Jurkat, Clone E6-1 (cell line): ENCODE measurements around the gene PCBD2.
A peak's percentile ranks its signal among the peaks of the same experiment; 100 is the strongest.
"Not testable (repeated sequence)": the region's sequence is repeated elsewhere in the genome, so short reads cannot be mapped to it uniquely, and the experiment has no call there.

ENCODE experiments used
- DNase-seq: peaks from one replicate; pipeline ENCODE4 v3.0.0-alpha.2; 2011; ENCODE audit warnings: low read depth, low spot score
- H3K4me3 ChIP-seq: 2 replicates; pipeline ENCODE4 v1.5.1; 2011; ENCODE audit warnings: mild to moderate bottlenecking, low read length, control low read depth, moderate library complexity

PCBD2 gene

DNA sequence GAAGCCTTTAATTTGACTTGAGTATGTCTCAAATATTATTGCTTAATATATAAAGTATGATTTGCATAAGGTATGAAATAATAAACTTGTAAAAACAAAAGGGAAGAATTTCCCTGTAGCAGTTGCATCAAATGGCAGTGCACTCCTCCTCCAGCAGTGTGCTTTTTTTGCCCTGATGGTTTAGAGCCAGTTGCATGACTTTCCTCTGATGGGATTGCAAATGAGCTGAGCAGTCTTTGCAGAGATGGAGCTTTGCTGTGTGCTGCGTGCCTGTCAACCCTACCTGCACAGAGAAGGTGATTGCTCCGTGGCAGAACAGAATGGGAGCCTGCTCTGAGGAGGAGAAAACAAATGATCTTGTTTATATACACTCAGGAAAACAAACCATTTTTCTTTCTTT, 40.1 kb downstream of the PCBD2 start:
- no peak overlapping the region for H3K4me3 ChIP-seq
- DNase-seq: no peak

DNA sequence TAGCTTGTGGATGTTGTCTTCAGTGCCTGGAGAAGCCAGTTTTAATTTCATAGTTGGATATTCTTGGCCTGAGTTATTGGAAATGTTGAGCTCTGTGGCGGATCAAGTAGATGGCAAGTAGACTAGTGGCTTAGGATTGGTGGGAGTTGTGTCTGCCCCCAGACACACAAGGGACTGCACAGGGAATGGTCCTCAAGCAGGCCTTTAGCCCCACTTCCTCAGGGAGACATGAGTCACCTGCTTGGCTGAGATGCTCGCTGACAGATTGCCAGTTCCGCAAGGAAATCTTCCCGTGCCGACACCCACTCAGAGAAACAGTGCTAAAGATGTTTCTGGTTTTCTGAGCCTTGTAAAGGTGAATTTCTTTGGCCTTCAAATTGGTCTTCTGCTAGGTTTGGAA, 44.0 kb downstream of the PCBD2 start:
- DNase-seq: no peak
- H3K4me3 ChIP-seq: no peak overlapping the region

DNA sequence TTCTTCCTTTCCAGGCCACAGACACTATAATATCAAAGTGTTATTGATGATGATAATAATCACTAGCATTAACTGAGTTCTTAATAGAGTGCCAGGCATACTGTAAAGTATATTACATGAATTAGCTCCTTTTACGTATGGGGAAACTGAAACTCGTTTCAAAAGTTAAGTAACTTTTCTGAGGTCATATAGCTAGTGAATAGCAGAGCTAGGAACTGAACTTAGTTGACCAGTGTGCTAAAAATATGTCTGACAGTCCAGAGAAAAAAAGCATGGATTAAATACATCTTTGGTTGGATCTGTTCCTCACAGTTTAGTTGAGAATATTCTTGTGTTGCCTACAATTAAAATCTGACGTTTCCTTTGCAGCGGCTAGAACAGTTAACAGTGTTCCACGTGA, 44.4 kb downstream of the PCBD2 start:
- DNase-seq: no peak
- H3K4me3 ChIP-seq: no peak overlapping the region

DNA sequence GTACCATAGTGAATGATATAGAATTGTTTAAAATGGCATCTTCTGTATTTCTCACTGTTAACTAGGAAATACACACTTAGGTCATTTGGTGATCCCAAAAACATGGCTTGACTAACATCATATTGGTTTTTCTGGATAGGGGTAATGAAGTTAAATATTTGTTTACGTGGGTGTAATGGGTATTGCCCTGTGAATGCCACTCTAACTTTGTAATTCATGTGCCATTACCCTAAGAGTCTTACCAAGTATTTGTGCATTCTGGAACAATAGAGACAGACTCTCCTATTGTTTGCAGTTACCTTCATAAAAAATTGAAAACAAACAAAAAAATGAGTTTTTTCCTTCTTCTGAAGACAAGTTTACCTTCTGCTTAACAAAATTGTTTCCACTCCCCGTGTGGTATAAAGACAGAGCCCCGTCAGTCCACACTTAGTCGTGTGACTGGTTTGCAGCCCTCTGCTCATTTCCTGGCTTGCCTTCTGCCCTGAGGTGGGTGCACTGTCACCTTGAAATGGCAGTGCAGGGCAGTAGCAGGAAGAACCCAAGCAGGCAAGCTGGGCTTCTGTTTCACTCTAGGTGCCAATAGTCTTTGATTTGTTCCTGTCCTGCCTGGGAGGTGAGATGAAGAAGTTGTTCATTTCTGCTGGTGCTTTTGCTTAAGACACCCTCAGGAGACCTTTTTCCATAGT, 53.1 kb downstream of the PCBD2 start:
- H3K4me3 ChIP-seq: no peak overlapping the region
- no peak for DNase-seq

DNA sequence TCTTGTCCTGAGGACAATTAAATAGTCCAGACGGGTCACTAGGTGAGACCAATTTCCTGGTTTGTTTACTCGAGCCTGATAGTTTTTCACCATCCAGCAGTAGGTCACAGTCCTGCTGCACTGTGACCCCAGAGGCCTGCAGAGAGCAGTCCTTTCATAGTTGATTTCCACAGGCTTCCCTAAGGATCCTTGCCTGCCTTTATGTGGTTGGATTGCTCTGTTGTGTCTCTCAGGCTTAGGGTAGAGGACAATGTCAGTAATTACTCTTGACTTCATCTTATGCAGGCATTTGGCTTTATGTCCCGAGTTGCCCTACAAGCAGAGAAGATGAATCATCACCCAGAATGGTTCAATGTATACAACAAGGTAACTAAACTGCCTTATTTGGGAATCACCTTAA, 53.8 kb downstream of the PCBD2 start:
- H3K4me3 ChIP-seq: no peak overlapping the region
- no peak for DNase-seq

DNA sequence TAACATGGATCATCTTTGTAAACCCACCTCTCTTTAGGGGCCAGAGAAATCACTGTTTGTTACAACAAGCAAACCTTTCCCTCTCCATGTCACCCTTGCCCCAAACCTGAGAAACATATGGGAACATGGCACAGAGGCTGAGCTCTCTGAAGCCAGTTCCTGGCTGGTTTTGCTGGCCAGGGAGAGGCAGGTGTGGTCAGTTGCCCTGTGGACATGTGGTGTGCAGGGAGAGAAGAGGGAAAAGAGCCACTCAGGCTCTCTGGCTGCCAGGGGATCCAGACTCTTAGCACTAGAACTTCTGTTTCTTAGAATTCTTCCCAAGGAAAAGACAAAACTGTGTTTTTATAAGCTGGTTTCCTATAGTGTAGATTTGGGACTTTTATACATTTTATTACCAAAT, 58.2 kb downstream of the PCBD2 start:
- H3K4me3 ChIP-seq: no peak overlapping the region
- no peak for DNase-seq

DNA sequence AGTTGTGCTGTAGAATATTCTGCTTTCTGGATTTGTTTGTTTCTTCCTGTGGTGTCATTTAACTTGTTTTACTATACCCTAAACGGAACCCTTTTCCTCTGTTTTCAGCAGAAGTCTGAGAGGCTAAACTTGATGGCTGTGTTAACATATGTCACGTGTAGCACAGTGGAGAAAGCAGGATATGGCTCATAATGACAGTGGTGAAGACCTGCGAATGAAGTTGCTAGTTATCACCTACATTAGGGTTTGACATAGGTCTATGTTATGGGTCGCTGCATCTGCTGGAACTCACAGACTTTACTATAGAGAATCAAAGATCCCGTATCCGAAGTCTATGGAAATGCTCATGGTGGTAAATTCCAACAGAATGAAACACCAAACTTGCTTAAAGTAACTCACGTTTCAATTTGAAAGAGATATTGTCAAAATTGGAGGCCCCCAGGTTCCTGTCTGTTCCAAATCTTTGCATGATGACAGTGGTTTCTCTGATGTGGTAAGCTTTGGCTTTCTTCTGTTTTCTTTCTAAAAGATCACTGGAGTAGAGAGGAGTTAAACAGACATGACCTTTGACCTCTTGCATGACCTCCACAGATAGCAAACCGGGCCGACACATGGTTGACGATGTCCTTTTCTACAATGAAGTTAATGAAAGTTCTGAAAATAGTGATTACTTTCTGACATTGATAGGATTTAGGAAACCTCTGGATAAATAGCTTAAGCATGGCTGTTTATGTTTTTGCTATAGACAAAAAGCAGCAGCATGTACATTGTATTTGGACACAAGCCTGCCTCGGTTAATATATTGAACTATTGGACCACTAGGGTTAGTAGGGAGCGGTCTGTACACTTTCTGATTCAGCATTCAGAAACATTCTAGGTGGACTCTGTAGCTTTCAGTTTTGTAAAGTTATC, 59.7 kb downstream of the PCBD2 start:
- DNase-seq: peak; percentile 80
- no peak overlapping the region for H3K4me3 ChIP-seq

DNA sequence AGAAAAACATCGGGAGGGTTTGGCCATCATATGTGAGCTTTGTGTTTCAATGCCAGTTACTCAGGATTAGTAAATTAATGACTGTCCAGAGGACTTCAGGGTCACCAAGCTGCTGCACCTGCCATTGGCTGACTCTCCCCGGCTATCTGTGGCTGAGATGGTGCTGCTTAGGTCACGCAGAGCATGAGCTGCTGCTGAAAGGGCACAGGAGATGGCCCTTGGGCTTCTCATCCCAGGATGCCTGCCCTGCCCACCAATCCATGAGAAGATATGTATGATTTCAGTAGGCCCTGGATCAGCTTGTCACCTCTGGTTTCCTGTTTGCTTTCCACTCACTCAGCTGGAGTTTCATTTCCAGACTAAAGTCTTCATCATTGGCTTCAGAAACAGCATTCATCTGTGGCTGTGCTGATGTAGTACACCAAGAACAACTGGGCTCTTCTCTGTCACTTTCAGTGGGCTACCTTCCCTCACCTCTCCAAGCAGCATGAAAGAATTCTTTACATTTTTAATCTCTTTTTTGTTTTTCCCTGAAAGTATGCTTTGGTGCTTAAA, 60.4 kb downstream of the PCBD2 start:
- DNase-seq: no peak
- no peak overlapping the region for H3K4me3 ChIP-seq

DNA sequence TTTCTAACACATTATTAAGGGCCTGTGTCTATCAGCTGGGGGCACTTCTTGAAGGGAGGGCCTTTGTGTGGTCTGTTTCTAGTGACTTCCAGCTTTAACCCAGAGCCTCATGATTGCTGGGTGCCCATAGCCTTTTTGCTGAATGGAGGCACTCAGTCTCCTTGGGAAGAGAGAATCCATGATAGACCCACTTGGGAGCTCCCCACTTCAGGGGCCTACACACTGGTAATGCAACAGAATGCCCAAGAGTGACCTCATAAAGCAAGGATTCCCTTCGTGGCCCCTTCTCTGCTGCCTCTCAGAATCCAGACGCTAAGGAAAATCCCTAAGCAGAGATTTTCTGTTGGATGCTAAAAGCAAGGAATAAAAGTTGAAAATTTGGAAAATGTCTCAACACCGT, 62.7 kb downstream of the PCBD2 start, which contains the start of gene CATSPER3:
TSS of gene CATSPER3 (plus strand) at position 301 of the 400 bp plus-strand sequence. CDS start at position 386, 85 bp downstream.
- no peak within 1 kb of the TSS for H3K4me3 ChIP-seq
- DNase-seq: no peak

DNA sequence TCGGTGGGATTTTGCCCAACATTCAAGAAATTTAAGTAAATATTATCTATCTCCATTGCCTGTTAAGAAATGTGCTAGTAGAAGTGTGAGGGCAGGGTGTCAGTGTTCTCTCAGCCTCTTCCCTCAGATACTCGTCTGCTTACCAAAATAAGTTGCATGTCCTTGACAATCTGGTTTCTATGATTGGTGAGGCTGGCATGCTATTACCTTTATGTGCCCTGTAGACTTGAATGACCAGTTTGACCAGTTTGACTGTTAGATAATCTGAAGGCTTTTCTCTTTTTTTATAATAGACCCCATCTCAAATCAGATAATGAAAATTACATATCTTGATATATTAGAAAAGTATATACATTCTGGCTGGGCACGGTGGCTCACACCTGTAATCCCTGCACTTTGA, 63.1 kb downstream of the PCBD2 start:
- no peak for DNase-seq
- no peak overlapping the region for H3K4me3 ChIP-seq

DNA sequence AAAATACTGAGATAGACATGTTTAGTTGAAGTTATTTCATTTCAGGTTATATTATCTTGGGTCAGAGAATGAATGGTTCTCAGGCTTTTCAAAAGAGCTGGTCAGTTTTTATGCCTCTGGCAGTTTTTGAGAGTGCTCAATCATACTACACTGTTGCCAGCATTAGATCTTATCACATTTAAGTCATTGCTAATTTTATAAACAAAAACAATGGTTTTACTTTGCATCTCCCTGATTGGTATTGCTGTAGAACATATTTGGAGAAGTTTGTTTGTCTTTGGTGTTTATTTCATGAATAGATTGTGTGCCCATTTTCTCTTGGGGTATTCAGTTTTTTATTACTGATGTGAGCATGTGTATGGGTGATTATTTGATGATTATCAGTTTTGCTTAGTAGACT, 64.2 kb downstream of the PCBD2 start:
- DNase-seq: no peak
- H3K4me3 ChIP-seq: no peak overlapping the region

DNA sequence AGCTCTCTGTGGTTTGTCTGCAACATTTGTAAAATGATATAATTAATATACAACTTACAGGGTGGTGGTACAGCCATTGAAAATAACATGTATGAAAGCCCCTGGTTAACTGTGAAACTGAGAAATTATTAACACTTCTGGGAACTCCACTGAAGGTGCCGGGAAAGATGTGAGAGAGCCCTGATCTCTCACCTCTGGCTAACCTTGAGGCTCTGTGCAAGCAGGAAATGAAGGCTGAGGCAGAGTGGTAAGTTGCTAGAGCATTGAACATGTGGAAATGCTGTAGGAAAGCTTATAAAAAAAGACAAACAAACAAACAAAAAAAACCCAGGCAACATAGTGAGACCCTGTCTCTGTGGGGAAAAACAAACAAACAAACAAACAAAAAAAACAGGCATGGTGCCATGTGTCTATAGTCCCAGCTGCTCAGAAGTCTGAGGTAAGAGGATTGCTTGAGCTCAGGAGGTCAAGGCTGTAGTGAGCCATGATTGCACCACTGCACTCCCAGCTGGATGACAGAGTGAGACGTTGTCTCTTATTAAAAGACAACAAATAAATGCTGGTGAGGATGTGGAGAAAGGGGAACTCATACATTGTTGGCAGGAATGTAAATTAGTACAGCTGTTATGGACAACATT, 70.3 kb downstream of the PCBD2 start:
- no peak overlapping the region for H3K4me3 ChIP-seq
- DNase-seq: no peak

DNA sequence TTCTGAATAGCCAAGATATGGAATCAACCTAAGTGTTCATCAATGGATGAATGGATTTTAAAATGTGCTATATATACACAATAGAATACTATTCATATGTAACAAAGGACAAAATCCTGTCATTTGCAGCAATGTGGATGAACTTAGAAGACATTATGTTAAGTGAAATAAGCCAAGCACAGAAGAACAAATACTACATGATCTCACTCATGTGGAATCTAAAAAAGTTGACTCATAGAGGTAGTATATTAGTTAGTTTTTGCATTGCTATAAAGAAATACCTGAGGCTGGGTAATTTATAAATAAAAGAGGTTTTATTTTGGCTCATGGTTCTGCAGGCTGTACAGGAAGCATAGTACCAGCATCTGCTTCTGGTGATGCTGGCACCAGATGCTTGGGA, 70.9 kb downstream of the PCBD2 start:
- no peak overlapping the region for H3K4me3 ChIP-seq
- DNase-seq: no peak

DNA sequence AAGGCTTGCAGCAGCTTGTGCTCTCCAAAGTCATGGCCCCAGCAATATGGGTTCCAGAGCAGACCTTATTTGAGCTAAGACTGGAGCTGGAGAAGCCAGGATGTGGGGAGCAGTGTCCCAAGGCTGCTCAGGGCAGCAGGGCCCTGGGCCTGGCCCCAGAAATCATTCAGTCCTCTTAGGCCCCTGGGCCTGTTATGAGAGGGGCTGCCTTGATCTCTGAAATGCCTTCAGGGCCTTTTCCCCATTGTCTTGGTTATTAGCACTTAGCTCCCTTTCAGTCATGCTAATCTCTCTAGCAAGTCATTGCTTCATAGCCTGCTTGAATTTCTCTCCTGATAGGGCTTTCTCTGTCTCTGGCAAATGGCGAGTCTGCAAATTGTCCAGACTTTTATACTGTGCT, 71.9 kb downstream of the PCBD2 start:
- no peak overlapping the region for H3K4me3 ChIP-seq
- DNase-seq: no peak

DNA sequence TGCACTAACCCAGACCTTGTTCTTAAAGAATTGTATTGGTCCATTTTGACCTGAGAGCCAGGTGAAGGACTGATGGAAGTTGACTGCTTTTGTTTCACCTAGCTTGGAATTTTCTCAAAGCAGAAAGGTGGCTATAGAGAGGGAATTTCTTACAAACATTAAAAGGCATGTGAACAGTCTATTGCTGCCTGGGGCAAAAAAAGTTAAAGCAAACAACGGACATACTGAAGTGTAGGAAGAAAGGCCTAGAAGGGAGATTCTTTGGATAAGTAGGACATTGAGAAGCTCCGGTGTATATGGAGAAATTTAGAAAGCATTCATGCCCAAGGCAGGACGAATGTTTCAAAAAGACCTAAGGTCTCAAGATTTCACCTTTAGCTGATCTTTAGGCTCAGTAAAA, 74.5 kb downstream of the PCBD2 start:
- DNase-seq: no peak
- no peak overlapping the region for H3K4me3 ChIP-seq

DNA sequence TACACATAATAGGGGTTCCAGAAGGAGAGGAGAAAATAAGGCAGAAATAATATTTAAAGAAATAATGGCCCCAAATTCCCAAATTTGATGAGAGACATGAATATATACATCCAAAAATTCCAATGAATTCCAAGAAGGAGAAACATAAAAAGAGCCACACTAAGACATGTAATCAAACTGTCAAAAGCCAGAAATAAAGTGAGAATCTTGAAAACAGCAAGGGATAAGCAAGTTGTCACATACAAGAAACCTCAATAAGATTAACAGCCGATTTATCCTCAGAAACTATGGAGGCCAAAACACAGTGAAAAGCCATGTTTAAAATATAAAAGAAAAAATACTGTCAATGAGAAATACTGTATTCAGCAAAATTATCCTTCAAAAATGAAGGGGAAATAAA, 77.3 kb downstream of the PCBD2 start:
- no peak for DNase-seq
- H3K4me3 ChIP-seq: no peak overlapping the region

DNA sequence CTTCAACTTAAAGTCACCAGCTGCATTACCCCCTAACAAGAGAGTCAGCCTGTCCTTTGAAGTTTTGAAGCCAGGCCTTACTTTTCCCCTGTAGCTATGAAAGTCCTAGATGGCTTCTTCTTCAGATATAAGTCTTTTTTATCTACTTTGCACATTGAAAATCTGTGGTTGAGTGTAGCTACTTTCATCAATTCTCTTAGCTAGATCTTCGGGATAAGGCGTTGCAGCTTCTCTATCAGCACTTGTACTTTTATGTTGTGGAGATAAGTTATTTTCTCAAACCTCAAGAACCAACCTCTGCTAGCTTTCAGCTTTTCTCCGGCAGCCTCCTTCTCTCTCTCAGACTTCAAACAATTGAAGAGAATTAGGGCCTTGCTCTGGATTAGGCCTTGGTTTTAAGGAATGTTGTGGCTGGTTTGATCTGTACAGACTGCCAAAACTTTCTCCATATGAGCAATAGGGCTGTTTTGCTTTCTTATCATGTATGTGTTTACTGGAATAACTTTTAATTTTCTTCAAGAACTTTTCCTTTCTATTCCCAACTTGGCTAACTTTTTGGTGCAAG, 84.4 kb downstream of the PCBD2 start:
- peak; percentile 99 for DNase-seq
- H3K4me3 ChIP-seq: no peak overlapping the region

DNA sequence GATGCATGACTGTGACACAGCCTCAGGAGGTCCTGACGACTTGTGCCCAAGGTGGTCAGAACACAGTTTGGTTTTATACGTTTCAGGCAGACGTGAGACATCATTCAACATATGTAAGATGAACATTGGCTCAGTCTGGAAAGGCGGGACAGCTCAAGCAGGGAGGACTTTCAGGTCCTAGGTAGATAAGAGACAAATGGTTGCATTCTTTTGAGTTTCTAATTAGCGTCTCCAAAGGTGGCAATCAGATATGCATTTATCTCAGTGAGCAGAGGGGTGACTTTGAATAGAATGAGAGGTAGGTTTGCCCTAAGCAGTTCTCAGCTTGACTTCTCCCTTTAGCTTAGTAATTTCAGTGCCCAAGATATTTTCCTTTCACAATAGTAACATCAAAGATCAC, 85.3 kb downstream of the PCBD2 start:
- DNase-seq: peak; percentile 17
- not testable (repeated sequence) for H3K4me3 ChIP-seq

DNA sequence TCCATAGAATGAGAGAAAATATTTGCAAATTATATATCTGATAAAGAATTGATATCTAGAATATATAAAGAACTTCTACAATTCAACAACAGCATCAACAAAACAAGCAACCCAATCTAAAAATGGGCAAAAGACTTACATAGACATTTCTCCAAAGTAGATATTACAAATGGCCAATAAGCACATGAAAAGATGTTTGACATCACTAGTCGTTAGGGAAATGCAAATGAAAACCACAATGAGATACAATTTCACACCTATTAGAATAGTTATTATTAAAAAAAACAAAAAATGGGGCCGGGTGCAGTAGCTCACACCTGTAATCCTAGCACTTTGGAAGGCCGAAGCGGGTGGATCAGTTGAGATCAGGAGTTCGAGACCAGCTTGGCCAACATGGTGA, 87.2 kb downstream of the PCBD2 start:
- no peak overlapping the region for H3K4me3 ChIP-seq
- DNase-seq: no peak

DNA sequence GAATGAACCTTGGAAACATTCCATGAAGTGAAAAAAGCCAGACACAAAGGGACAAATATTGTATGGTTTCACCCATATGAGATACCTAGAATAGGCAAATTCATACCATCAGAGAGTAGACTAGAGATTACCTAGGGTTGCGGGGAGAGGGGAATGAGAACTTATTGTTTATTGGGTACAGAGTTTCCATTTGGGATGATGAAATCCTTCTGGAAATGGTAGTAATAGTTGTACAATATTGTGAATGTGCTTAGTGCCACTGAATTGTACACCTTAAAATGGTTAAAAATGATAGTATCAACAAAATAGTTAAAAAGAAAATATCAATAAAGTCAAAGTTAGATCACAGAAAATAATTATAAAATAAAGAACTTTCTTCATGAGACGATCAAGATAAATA, 88.2 kb downstream of the PCBD2 start:
- no peak for DNase-seq
- H3K4me3 ChIP-seq: no peak overlapping the region
